IgD-negative memory B cell (primary cell): ENCODE results near the gene STX7. TPM values are rescaled to one million over a fixed set of nuclear protein-coding genes. Genes with fewer than 3 reads are reported as not detected.
A peak's percentile ranks its signal among the peaks of the same experiment; 100 is the strongest.

Source experiments
- H3K27ac Mint-ChIP-seq, 3 donors: one replicate each; pipeline ENCODE4 v1.8.0; 2020 to 2022; ENCODE audit warnings: mild to moderate bottlenecking in 3 of 3, mixed read lengths in 3 of 3, moderate library complexity in 1 of 3
- H3K27me3 Mint-ChIP-seq: one replicate; pipeline ENCODE4 v1.8.0; 2021; ENCODE audit warnings: mixed read lengths
- H3K36me3 Mint-ChIP-seq: one replicate; pipeline ENCODE4 v1.8.0; 2020; ENCODE audit warnings: mild to moderate bottlenecking, mixed read lengths
- H3K4me1 Mint-ChIP-seq, 3 donors: one replicate each; pipeline ENCODE4 v1.8.0; 2020 to 2022; ENCODE audit warnings: mixed read lengths in 3 of 3, mild to moderate bottlenecking in 1 of 3
- H3K4me3 Mint-ChIP-seq, 4 donors: one replicate each; pipeline ENCODE4 v1.8.0; 2020 to 2022; ENCODE audit warnings: mild to moderate bottlenecking in 4 of 4, mixed read lengths in 4 of 4, moderate library complexity in 3 of 4
- H3K9me3 Mint-ChIP-seq, 3 donors: one replicate each; pipeline ENCODE4 v1.8.0; 2020 to 2021; ENCODE audit warnings: mixed read lengths in 3 of 3, mild to moderate bottlenecking in 1 of 3
- polyA plus RNA-seq: library from polyadenylated mRNA; unstranded; fragments of 300-500 nt; fragmentation: Illumina TruSeq; gene quantifications from one replicate; pipeline ENCODE4 v1.2.3, GENCODE V29; 2021

Gene STX7
- polyA plus RNA-seq, 1 donor from 2014 or later, result 96.7 TPM

- Mint-ChIP-seq H3K27ac (peak within 1 kb of the TSS in 1 of 3 donors; percentile 70), H3K27me3 (peaks cover 18% of the 10 kb centered on the region), H3K9me3 (peaks cover 0 to 2% (median under 1%) of the 10 kb centered on the region in 3 donors), H3K36me3 (no peaks in the 10 kb centered on the region), H3K4me1 (peaks cover 7 to 29% (median 23%) of the 10 kb centered on the region in 3 donors), H3K4me3 (peak within 1 kb of the TSS; percentile 85 to 91 (median 91))
Observed at GRCh38 chr6:132400883-132401617, 111.9 kb downstream of the STX7 start, which contains the start of gene MOXD1. Gene MOXD1, minus strand, starts transcription at chr6:132401475. Its CDS starts 49 bp downstream, at chr6:132401426.

DNA sequence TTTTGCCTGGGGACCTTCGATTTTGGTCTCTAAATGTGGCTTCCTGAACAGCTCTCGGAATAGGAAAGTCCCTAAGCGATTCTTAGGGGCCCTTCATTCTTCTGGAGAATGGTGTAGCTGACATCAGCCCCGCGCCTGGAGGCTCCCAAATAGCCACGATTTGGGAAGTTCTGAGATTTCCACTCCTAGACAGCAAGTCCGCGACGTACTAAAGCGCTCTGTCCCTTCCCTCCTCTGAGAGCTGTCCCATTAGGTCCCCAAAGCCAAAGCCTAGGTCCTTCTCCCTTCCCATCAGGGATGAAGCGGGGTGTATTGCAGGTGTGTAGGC lies 112.4 kb downstream of the STX7 start:
- peak overlapping the region in 1 of 3 donors; percentile 70 for H3K27ac Mint-ChIP-seq
- H3K9me3 Mint-ChIP-seq, result peaks cover 0 to 7% (median 5%) of the 10 kb centered on the region in 3 donors
- H3K4me3 Mint-ChIP-seq, result peak overlapping the region; percentile 85 to 91 (median 91)
- peaks cover 7 to 27% (median 23%) of the 10 kb centered on the region in 3 donors for H3K4me1 Mint-ChIP-seq
- H3K27me3 Mint-ChIP-seq, result peaks cover 18% of the 10 kb centered on the region
- H3K36me3 Mint-ChIP-seq, result no peaks in the 10 kb centered on the region

GRCh38 chr6:132399376-132400074 lies 113.4 kb downstream of the STX7 start:
- Mint-ChIP-seq H3K9me3 (peaks cover 2 to 17% (median 14%) of the 10 kb centered on the region in 3 donors), H3K4me1 (peaks cover 7 to 27% (median 22%) of the 10 kb centered on the region in 3 donors), H3K27ac (no peak overlapping the region), H3K36me3 (peaks cover 8% of the 10 kb centered on the region), H3K4me3 (peak overlapping the region; percentile 52 to 91 (median 88)), H3K27me3 (peaks cover 18% of the 10 kb centered on the region)

Other genes with a start within 250 kb of the STX7 start
- gene MOXD1, start 111.6 kb downstream of the STX7 start, polyA plus RNA-seq, result 9.0 TPM
- not detected for gene TAAR9, start 25.2 kb upstream of the STX7 start, polyA plus RNA-seq
- not detected for gene TAAR8, start 39.6 kb upstream of the STX7 start, polyA plus RNA-seq
- gene TAAR6, start 57.2 kb upstream of the STX7 start, polyA plus RNA-seq, result not detected
- gene TAAR5, start 76.6 kb upstream of the STX7 start, polyA plus RNA-seq, result not detected
- gene TAAR2, start 111.2 kb upstream of the STX7 start, polyA plus RNA-seq, result not detected
- not detected for gene TAAR1, start 146.1 kb upstream of the STX7 start, polyA plus RNA-seq
- not detected for gene VNN1, start 200.9 kb upstream of the STX7 start, polyA plus RNA-seq
- gene VNN2, start 244.8 kb upstream of the STX7 start, polyA plus RNA-seq, result 40.4 TPM